WERI-Rb-1 (cell line): Measurements from ENCODE around the gene PKNOX1.
"Not testable (repeated sequence)": the region's sequence is repeated elsewhere in the genome, so short reads cannot be mapped to it uniquely, and the experiment has no call there.

ENCODE experiments used
- DNase-seq: peaks from one replicate; pipeline ENCODE4 v3.0.0-alpha.2; 2020
- H3K27ac ChIP-seq: fragments of 250-450 bp; sonication (Bioruptor Pico); 2 replicates; pipeline ENCODE4 v1.5.1; 2020; ENCODE audit warnings: mild to moderate bottlenecking, moderate library complexity
- H3K27me3 ChIP-seq: fragments of 250-450 bp; sonication (Bioruptor Pico); 2 replicates; pipeline ENCODE4 v1.5.1; 2021; ENCODE audit warnings: mild to moderate bottlenecking, low read depth, moderate library complexity; ENCODE audit not compliant: insufficient read depth, severe bottlenecking
- H3K36me3 ChIP-seq: fragments of 250-450 bp; sonication (Bioruptor Pico); 2 replicates; pipeline ENCODE4 v1.5.1; 2020; ENCODE audit warnings: mild to moderate bottlenecking, moderate library complexity
- H3K4me3 ChIP-seq: 2 replicates; pipeline ENCODE4 v1.5.1; 2011; ENCODE audit warnings: low read depth, mild to moderate bottlenecking, control low read depth, low read length
- H3K9me3 ChIP-seq: fragments of 250-450 bp; sonication (Bioruptor Pico); 2 replicates; pipeline ENCODE4 v1.5.1; 2021; ENCODE audit warnings: mild to moderate bottlenecking, moderate library complexity; ENCODE audit not compliant: severe bottlenecking
- TF ChIP-seq, protein P1 (sequence below): IDR thresholded peaks from 2 replicates; pipeline ENCODE4 v1.5.1; 2011; ENCODE audit warnings: low read depth, mild to moderate bottlenecking, control low read depth, inconsistent platforms, low read length

The PKNOX1 gene

DNA sequence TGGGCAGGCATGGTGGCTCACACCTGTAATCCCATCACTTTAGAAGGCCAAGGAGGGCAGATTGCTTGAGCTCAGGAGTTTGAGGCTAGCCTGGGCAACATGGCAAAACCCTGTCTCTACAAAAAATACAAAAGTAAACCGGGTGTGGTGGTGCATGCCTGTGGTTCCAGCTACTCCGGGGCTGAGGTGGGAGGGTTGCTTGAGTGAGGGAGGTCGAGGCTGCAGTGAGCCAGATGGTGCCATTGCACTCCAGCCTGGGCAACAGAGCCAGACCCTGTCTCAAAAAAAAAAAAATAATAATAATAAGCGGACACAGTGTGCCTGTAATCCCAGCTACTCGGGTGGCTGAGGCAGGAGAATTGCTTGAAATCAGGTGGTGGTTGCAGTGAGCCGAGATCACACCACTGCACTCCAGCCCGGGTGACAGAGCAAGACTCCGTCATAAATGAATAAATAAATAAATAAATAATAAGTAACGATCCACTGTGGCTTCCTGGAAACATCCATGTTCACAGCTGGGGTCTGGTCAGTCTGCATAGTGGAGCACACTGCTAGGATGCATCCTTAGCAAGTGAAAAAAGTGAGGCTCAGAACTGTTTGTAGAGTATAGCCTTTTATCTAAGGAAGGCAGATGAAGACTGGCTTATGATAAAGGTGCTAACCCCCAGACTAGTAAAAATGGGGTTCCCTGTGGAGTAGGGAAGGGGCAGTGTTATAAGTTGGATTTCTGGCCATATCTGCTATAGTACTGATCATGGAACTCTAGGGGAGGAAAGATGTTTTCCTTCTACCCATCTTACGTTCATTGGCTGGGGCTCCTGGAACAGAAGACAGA, 15.7 kb downstream of the PKNOX1 start:
- H3K36me3 ChIP-seq: peaks cover 2% of the 10 kb centered on the region; the same call in 1 of the 2 replicates
- H3K9me3 ChIP-seq: no peaks in the 10 kb centered on the region
- H3K27ac ChIP-seq: no peak overlapping the region
- no peak for DNase-seq
- H3K27me3 ChIP-seq: no peaks in the 10 kb centered on the region
- TF ChIP-seq, protein P1, sequence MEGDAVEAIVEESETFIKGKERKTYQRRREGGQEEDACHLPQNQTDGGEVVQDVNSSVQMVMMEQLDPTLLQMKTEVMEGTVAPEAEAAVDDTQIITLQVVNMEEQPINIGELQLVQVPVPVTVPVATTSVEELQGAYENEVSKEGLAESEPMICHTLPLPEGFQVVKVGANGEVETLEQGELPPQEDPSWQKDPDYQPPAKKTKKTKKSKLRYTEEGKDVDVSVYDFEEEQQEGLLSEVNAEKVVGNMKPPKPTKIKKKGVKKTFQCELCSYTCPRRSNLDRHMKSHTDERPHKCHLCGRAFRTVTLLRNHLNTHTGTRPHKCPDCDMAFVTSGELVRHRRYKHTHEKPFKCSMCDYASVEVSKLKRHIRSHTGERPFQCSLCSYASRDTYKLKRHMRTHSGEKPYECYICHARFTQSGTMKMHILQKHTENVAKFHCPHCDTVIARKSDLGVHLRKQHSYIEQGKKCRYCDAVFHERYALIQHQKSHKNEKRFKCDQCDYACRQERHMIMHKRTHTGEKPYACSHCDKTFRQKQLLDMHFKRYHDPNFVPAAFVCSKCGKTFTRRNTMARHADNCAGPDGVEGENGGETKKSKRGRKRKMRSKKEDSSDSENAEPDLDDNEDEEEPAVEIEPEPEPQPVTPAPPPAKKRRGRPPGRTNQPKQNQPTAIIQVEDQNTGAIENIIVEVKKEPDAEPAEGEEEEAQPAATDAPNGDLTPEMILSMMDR: no peak
- no peak overlapping the region for H3K4me3 ChIP-seq

DNA sequence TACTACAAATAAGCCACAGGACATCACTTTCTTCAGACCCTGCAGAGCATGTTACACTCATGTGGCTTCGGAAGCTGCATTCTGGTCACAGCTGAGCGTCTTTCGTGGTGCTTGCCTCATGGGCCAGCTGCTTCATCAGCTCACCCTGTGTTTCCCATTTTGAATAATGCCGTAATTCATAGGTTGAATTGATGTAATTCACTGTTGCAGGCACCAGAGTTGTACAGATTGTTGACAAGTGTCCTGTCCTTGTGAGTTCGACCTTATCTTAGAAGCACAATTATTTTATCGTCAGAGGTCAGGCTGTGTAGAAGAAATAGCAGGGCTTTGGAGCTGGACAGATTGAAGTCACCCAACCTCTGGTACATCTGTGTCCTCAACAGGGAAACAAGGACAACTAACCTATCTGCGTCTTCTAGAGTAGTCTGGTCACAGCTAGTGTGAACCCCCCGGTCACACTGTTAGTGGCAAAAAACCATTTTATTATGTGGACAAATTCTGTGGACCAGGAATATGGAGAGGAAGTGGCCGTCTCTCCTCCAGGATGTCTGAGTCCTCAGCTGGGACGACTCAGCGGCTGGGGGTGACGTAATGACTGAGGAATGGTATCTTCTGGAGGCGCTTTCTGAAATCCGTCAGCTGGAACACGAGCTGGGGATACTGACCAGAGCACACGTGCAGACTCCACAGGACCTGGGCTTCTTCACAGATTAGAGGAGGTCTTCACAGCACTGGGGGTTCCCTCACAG, 17.8 kb downstream of the PKNOX1 start:
- H3K36me3 ChIP-seq: peaks cover 2% of the 10 kb centered on the region; the same call in 1 of the 2 replicates
- TF ChIP-seq, protein P1: no peak
- no peaks in the 10 kb centered on the region for H3K27me3 ChIP-seq
- DNase-seq: no peak
- H3K9me3 ChIP-seq: no peaks in the 10 kb centered on the region
- no peak overlapping the region for H3K4me3 ChIP-seq
- no peak overlapping the region for H3K27ac ChIP-seq

DNA sequence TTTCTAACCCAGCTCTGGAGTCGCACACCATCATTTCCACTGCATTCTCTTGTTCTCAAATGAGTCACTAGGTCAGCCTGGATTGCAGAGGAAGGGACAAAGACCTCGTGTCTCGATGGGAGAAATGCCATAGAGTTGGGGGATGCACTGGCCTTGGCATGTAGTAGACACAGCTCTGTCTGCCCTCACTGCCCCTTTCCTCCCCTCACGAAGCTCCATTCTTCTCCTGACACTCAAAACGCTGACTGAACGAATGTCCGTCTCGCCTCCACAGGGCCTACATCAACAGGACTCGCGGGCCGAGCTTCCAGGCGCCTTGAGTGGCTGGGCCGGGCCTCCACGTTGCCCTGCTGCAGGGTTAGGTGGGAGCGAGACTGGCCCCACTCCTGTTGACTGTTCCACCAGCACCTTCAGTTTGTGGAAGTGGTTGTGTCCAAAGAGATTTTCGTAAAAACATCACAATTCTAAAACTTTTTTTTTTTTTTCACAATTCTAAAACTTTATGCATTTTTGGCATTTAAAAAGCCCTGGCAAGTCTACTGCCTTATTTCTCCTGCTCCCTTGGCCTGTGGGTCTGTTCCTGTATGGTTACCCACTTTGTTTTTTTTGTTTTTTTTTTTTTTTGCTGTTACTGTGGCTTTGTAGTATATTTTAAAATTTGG, 18.8 kb downstream of the PKNOX1 start:
- Histone ChIP-seq H3K4me3 (no peak overlapping the region), H3K27me3 (no peaks in the 10 kb centered on the region), H3K27ac (no peak overlapping the region), H3K36me3 (peaks cover 2% of the 10 kb centered on the region; the same call in 1 of the 2 replicates), H3K9me3 (peaks cover 3% of the 10 kb centered on the region)
- no peak for DNase-seq
- TF ChIP-seq, protein P1: no peak

DNA sequence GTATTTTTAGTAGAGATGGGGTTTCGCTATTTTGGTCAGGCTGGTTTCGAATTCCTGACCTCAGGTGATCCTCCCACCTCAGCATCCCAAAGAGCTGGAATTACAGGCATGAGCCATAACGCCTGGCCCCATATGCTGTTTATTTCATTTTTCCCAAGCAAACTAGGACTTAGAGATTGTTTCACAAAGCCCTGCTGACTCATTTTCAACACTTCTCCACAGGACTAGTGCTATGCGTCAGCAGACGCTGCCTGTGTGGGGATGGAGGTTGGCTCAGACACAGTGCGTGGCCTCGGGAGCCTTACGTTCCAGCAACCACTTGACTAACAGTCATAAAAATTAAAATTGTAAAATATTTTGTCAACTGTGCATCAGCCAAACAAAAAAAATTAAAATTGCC, 22.7 kb downstream of the PKNOX1 start:
- Histone ChIP-seq H3K9me3 (peaks cover 17% of the 10 kb centered on the region), H3K4me3 (no peak overlapping the region)
- TF ChIP-seq, protein P1: no peak

DNA sequence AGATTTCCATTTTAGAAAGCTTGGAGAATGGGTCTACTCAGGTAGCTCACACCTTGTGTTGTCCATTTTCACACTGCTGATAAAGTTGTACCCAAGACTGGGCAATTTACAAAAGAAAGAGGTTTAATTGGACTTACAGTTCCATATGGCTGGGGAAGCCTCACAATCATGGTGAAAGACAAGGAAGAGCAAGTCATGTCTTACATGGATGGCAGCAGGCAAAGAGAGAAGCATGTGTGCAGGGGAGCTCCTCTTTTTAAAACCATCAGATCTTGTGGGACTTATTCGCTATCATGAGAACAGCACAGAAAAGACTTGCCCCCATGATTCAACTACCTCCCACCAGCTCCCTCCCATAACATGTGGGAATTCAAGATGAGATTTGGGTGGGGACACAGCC, 23.6 kb downstream of the PKNOX1 start:
- H3K36me3 ChIP-seq, H3K4me3 ChIP-seq, DNase-seq, H3K27me3 ChIP-seq, H3K27ac ChIP-seq: not testable (repeated sequence)
- H3K9me3 ChIP-seq: peaks cover 17% of the 10 kb centered on the region

More for the DNA sequence above, 22.7 kb downstream of the PKNOX1 start:
- H3K27me3 ChIP-seq: no peaks in the 10 kb centered on the region
- peaks cover 2% of the 10 kb centered on the region; the same call in 1 of the 2 replicates for H3K36me3 ChIP-seq
- H3K27ac ChIP-seq: no peak overlapping the region
- DNase-seq: no peak

DNA sequence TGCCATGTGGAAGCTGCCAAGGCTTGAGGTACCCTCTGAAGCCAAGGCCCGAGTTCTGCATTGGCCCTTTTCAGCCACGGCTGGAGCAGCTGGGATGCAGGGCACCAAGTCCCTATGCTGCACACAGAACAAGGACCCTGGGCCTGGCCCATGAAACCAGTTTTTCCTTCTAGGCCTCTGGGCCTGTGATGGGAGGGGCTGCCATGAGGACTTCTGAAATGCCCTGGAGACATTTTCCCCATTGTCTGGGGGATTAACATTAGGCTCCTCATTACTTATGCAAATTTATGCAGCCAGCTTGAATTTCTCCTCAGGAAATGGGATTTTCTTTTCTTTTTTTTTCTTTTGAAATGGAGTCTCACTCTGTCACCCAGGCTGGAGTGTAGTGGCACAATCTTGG, 24.8 kb downstream of the PKNOX1 start:
- DNase-seq, H3K27me3 ChIP-seq, H3K36me3 ChIP-seq, H3K27ac ChIP-seq, H3K4me3 ChIP-seq: not testable (repeated sequence)
- H3K9me3 ChIP-seq: peaks cover 17% of the 10 kb centered on the region

DNA sequence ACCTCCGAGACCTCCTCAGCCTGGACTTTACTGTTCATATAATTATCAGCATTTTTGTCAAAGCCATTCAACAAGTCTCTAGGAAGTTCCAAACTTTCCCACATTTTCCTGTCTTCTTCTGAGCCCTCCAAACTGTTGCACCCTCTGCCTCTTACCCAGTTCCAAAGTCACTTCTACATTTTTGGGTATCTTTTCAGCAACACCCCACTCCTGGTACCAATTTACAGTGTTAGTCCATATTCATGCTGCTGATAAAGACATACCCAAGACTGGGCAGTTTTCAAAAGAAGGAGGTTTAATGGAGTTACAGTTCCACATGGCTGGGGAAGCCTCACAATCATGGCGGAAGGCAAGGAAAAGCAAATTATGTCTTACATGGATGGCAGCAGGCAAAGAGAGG, 25.7 kb downstream of the PKNOX1 start:
- not testable (repeated sequence) for H3K27me3 ChIP-seq, H3K36me3 ChIP-seq, DNase-seq, H3K27ac ChIP-seq, H3K4me3 ChIP-seq
- H3K9me3 ChIP-seq: peaks cover 17% of the 10 kb centered on the region
